SK-N-SH treated with all-trans-retinoic acid at 6 μM for 48 hours (cell line): ENCODE results near the gene PTGES.

ENCODE experiments used
- ARNTL ChIP-seq: fragments of 450-650 bp; formaldehyde crosslinking; IDR thresholded peaks from 2 replicates; pipeline ENCODE4 v1.5.0; 2020; ENCODE audit warnings: low read depth, mild to moderate bottlenecking, moderate library complexity, borderline replicate concordance
- CREB5 ChIP-seq: fragments of 250-450 bp; sonication (Bioruptor Pico); IDR thresholded peaks from 2 replicates; pipeline ENCODE4 v1.5.1; 2020; ENCODE audit warnings: low read depth, mild to moderate bottlenecking, moderate library complexity
- GLIS3 ChIP-seq: fragments of 250-450 bp; sonication (Bioruptor Pico); IDR thresholded peaks from 2 replicates; pipeline ENCODE4 v1.5.0; 2020; ENCODE audit warnings: mild to moderate bottlenecking, moderate library complexity
- ISL1 ChIP-seq: fragments of 250-450 bp; sonication (Bioruptor Pico); IDR thresholded peaks from 2 replicates; pipeline ENCODE4 v2.1.2; 2022; ENCODE audit warnings: mild to moderate bottlenecking, moderate library complexity
- POU6F1 ChIP-seq: fragments of 250-450 bp; sonication (Bioruptor Pico); IDR thresholded peaks from 2 replicates; pipeline ENCODE4 v1.8.0; 2021; ENCODE audit warnings: low read depth, mild to moderate bottlenecking, moderate library complexity, borderline replicate concordance
- TOX ChIP-seq: fragments of 250-450 bp; sonication (Bioruptor Pico); IDR thresholded peaks from 2 replicates; pipeline ENCODE4 v1.8.0; 2021; ENCODE audit warnings: mild to moderate bottlenecking, moderate library complexity, borderline replicate concordance
- ZFP3 ChIP-seq: fragments of 250-450 bp; sonication (Bioruptor Pico); IDR thresholded peaks from 2 replicates; pipeline ENCODE4 v1.5.0; 2020; ENCODE audit warnings: mild to moderate bottlenecking, moderate library complexity
- ZFP30 ChIP-seq: fragments of 450-650 bp; formaldehyde crosslinking; IDR thresholded peaks from 2 replicates; pipeline ENCODE4 v1.5.0; 2022; ENCODE audit warnings: mild to moderate bottlenecking, moderate library complexity

- TF ChIP-seq POU6F1 (CRISPR knock-in tag) (no peak), TOX (CRISPR knock-in tag) (no peak), ISL1 (CRISPR knock-in tag) (no peak), ARNTL (CRISPR knock-in tag) (no peak), GLIS3 (no peak), ZFP30 (CRISPR knock-in tag) (no peak), ZFP3 (CRISPR knock-in tag) (no peak), CREB5 (CRISPR knock-in tag) (no peak)
These were observed 21.3 kb downstream of the PTGES start for GRCh38 chr9:129731477-129732085.
